ENCODE measurements around the gene CCDC157.

The CCDC157 gene

GRCh38 chr22:30357650-30358215, 926 bp downstream of the CCDC157 start:
- DNase-seq: no peak

DNA sequence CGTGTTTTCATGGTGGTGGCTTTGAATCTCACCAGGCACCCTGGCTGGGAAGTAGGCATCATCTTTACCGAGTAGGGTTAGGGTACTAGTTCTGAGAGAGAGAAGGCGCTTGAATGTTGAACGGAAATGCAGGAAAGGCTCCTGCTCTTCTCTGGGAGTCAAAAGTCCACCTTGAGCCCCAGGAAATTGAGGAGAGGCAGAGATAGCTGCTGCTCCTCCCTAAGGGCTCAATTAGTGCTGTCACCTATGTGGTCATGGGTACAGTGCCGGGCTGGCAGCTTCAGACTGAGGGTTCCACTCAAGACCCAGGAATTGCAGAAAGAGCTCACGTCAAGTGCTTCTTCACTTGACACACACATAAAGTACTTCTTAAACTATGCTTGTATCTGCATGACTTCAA, 1.7 kb downstream of the CCDC157 start:
- DNase-seq: no peak

DNA sequence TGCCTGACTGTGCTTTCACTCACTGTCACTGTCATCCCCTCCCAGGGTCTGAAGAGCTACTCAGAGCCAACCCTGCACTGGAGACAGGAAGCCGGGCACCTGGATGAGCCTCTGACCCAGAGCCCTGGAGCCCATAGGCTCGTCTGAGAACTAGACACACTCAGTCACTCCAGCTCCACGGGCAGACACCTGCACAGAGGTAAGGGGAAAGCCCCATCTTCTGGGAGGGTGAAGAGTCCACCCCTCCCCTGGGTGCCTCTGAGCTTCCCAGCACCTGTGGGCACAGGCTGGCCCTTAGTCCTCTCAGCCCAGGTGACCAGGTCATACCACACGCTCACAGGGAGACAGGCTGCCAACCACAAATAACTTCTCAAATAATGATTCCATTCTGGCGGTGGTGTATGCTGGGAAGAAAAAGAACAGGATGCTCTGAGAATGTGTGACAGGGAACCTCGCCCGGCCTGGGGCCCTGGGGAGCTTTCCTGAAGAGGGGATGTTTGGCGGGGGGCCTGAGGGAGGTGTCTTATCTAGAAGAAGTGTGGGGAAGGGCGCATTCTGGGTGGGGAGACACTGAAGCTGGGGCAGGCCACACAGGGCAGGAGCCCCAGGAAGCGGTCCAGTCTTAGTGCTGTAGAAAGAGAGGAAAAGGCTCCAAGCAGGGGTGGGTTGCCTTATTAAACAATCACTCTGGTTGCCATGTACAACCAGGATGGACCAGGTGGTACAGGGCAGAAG, 5.3 kb downstream of the CCDC157 start:
- DNase-seq: no peak

DNA sequence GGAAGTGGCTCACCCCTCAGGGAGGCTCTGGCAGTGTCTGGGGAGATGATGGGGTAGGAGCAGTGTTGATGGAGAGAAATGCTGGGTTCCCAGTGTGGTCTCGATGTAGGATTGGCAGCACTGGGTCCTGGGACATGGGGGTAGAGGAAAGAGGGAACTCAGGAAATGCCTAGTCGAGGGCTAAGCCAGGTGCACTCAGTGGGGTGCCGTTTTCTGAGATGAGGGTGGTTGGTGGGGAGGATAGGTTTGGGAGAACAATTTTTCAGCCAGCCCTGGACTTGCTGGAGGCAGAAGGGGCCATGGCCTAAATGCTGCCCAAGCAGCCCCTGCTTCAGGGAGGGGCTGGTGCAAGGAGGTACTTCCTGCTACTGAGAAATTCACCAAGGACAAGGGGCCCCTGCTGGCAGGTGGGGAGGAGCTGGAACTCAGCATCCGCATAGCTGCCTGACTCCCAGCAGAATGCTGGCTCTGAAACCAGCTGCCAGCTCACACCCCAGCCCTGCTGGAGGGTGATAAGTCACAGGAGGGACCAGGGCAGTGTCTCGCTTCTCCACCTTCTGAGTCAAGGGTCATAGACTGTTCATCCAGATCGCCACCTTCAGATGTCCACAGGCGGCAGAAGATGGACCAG, 6.0 kb downstream of the CCDC157 start:
- DNase-seq: no peak

GRCh38 chr22:30365891-30366290, 9.1 kb downstream of the CCDC157 start:
- DNase-seq: no peak

GRCh38 chr22:30368420-30368819, 11.6 kb downstream of the CCDC157 start:
- DNase-seq: no peak

- no peak for DNase-seq
Observed at GRCh38 chr22:30370641-30371230, 13.9 kb downstream of the CCDC157 start.

DNA sequence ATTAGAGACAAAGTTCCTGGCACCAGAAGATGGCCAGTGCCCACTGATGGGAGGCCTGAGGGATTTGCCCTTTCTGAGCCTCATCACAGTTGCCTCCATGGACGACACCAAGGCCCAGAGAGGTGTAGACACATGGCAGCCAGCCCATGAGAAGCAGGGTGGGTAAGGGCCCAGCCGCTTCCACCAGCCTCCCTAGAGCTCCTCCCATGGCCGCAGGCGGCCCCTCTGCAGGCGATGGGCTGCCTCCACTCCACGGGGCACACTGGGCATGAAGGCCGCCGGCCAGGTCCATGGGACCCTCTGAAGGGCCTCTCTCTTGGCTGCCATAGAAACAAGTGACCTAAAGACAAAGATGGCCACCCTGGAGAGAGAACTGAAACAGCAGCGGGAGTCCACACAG, 14.5 kb downstream of the CCDC157 start:
- DNase-seq: no peak

DNA sequence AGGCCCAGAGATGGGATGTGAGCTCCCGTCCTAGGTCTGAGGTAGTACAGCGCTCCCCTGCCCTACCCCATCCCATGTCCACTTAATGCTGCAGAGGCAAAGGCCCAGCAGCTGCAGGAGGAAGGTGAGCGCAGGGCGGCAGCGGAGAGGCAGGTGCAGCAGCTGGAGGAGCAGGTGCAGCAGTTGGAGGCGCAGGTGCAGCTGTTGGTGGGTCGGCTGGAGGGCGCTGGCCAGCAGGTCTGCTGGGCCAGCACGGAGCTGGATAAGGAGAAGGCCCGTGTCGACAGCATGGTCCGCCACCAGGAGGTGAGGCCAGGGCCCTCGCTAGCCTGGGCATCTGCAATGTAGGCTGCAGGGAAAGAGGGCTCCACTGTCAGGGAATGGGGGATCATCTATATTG, 15.2 kb downstream of the CCDC157 start:
- DNase-seq: no peak

DNA sequence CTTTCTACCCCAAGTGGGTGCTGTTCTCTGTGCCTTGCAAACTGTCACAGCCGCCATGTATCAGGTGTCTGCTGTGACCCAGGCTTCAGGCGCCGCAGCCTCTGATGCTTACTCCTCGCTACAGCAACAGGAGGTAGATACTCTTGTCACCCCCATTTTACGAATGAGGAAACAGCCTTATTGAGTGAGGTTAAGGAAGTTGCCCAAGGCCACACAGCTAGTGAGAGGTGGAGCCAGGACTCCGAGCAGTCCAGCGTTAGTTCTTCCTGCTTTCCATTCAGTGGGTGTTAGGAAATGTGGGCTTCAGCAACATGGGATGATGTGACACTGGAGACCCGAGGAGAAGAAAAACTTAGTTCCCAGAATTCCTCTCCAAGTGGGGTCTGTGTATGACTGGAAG, 16.1 kb downstream of the CCDC157 start:
- DNase-seq: no peak

DNA sequence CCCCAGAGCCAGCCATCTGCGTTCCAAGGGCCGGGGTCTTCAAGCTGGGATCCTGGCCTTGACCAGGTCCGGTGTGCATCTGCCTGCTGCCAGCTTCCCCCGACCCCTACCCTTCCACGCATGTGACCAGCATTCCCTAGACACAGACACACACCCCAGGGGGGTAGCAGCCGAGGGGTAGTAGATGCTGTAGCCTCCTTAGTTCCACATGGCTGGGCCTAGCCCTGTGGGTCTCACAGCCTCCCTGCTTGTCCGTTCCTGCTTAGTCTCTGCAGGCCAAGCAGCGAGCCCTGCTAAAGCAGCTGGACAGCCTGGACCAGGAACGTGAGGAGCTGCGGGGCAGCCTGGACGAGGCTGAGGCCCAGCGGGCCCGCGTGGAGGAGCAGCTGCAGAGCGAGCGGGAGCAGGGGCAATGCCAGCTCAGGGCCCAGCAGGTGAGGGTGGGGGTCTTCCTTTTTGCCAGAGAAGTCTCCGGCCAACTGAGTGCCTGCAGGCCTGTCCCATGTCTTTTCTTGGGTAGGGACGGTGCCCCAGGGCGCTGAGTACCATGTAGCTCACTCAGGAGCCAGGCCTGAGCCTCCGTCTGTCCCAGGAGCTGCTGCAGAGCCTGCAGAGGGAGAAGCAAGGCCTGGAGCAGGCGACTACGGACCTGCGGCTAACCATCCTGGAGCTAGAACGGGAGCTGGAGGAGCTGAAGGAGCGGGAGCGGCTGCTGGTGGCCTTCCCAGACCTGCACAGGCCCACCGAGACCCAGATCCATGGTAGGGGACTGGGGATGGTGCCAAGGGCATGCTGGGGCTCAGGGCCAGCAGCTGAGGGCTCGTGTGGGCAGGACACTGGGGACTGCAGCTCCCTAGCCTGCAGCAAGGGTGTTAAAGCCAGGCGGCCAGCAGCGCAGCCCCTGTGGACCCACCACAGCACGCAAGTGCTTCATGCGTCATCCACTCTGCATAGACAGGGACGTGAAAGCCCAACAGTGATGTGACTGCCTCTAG, 16.8 kb downstream of the CCDC157 start:
- no peak for DNase-seq

- no peak for DNase-seq
Observed at GRCh38 chr22:30375312-30375849, 18.6 kb downstream of the CCDC157 start.

DNA sequence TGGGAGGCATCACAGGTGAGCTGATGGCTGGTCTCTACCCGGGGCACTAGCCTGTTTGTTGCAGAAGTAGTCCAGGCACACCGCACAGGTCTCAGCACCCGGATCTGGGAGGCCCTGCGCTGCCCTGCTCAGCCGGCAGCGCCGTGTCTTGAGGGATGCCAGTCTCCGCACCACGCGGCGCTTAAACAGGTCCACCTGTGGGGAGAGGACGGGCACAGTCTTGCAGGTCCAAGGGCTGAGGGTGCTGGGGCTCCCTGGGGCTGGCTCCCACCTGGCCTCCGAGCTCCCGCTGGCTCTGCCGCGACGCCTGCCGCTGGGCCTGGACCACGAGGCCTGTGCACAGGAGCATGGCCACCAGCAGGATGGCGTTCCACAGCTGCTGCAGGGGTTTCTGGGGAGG, 23.2 kb downstream of the CCDC157 start:
- no peak for DNase-seq

DNA sequence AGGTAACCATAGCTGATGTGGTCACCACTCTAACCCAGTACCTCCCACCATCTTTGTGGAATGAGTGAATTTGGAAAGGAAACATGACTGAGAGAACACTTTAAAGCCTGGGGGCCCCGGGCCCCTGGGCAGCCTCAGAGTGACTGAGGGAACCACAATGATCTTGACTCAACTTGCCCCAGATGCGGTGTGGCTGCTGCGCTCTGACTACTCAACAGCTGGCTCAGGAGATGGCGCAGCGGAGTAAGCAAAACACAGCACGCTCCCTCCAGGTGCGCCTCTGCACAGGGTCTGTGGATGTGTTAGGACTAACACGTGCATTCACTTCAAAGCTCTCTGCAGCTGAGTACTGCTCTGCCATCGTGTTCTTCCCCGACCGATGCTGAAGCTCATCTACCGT, 24.5 kb downstream of the CCDC157 start:
- DNase-seq: no peak

- no peak for DNase-seq
Observed at GRCh38 chr22:30382340-30382739, 25.5 kb downstream of the CCDC157 start.

DNA sequence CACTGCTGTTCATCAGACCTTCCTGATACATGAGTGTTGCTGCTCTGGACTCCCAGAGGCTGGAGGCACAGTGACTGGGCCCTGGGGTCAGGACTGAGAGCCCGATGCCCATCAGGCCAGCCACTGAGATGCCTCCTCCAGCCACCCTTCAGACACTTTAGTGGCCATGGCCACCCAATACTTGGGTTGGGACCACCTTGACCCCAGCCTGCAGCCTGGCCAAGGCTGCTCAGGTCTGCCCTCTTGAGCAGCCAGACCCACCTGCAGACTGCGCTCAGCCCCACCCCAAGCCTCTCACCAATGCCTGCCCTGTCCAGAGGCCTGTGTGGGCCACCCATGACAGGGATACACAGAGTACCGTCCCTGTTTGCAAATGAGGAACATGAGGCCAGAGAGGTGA, 26.3 kb downstream of the CCDC157 start:
- no peak for DNase-seq

- DNase-seq: no peak
Observed at GRCh38 chr22:30385942-30386341, 29.1 kb downstream of the CCDC157 start.

GRCh38 chr22:30386608-30386959, 29.8 kb downstream of the CCDC157 start:
- DNase-seq: no peak

DNA sequence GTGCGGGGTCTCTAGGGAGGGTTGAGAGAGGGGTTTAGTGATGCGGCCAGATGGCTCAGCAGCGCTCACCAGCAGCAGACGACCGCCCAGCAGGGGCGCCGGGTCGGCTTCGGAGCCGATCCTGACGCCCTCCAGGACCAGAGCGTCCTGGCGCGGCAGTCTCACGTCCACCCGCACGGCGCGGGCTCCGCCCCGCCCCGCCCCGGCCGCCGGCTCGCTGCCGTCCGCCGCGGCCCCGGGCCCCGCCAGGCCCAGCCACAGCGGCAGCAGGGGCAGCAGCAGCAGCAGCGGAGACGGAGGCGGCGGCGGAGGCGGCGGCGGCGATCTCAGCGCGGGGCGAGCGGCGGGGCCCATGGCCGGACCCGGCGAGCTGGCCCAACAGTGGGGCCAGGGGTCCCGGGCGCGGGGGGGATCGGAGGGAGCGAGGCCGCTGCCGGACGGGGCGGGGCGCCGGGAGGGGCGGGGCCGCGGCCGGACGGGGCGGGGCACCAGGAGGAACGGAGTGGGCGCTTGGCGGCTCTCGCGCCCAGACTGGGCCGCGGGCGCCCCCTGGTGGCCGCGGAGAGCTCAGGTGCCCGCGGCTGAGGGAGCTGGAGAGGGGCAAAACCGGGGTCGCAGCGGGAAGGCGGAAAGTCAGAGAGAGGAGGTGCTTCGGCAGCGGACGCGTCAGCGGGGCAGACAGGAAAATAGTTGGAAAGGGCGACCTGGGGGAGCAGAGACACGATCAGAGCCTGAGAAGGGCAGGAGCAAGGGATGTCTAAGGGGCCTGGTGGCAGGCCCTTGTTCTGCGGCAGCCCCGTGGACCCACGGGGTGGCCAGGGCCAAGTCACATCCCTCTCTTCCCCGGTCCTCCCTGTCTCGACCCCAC, 30.4 kb downstream of the CCDC157 start, which contains the start of gene RNF215:
RNF215 (minus strand) TSS at position 452 of the 868 bp plus-strand sequence; CDS start at position 354, 98 bp downstream.
- DNase-seq: peak; percentile 80

DNA sequence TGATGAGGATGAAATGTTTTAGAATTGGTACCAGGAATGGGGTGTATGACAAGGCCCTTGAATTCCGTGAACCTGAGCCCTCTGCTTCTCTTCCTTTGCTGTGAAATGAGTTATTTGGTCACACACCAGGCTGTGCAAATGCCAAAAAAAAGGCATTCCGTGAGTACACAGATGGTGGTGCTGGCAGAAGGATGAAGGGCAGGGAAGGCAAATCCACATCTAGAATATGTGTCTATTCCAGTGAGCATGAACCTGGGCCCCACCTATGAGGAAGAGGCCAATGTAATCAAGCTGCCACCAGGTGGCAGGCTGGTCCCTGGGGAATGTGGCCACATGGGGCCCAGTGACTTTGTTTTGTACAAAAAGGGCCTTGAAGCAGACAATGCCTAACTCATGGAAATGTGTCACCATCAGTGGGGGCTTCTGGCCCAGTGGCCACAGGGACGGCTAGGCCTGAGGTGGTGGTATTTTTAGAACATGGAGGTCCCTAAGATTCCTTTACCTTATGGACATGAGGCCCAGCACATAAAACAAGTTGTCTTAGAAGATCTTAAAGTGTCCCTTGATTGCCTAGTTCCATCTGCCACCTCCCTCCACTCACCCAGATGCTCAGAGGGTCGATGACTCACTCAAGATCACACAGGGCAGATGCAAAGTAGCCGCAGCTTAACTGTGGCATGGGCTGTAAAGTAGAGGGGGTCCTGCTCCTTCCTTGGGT, 34.3 kb downstream of the CCDC157 start:
- DNase-seq: peak; percentile 84
